ENCODE measurements around the gene FBXO8.
A peak's percentile ranks its signal among the peaks of the same experiment; 100 is the strongest.

The FBXO8 gene

DNA sequence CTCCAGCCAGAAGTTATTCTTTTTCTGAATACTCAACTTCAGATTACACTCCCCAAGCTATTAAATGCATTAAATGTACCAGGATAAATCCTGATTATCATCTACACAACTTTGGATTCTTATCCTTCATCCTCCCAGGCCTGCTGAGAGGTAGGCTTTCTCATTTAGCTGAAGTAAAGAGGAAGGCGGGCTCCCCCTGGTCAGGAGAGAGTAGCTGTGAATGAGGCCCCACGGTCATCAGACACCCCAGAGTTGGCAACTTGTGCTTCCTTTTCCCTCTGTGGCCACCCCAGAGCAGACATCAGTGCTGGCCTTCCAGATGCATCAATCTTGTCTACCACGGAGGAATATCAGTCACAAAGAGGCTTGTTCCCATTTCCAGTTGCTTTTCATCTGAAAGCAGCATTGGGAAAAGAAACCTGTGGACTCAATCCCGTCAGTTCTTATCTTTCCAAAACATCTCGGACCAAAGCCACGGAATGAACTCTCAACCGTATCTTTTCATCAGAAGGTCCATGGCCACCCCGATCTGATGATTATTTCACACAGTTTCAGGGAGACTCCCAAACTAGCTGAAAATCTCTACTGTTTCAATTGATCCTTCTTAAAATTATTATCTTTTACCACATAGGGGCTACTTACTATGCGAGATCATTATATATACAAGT is 79.2 kb downstream of the FBXO8 start:
- no peak for DNase-seq

DNA sequence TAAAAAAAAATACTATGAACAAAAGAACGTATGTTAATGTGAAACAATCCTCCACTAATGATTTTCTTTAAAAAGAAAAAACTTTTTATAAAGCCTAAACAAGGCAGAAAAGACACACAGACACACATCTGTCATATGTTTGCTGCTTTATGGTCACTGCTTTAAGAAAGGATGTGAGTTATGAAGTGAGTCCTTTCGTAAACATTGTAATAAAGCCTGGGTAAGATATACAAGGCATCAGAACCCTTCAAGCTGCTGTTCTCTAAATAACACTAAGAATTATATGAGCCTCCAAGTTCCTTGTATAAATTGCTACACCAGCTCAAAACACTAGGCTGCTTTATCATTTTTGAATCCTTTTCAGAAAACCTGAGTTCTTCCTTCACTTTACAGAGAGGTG is 81.6 kb downstream of the FBXO8 start:
- DNase-seq, result no peak

- DNase-seq, result no peak
Measured at GRCh38 chr4:174199735-174200134, 83.7 kb downstream of the FBXO8 start.

DNA sequence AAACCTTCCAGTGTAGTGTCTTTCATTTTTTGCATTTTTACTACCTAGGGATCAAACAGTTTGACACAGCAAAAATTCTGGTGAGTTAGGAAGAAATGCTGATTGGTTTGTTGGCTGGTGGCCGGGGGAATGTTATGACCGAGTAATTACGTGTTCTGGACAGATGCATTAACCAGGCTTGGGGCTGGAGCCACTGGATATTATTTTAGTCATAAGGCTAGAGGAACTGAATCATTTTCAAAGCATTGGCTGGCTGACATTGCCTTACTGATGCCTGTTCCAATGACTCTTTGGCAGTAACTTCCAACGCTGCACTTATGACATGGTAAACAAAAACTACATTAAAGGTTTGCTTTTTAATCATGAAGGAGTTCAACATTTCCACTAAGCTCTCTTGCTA is 84.6 kb downstream of the FBXO8 start:
- DNase-seq, result peak; percentile 47

DNA sequence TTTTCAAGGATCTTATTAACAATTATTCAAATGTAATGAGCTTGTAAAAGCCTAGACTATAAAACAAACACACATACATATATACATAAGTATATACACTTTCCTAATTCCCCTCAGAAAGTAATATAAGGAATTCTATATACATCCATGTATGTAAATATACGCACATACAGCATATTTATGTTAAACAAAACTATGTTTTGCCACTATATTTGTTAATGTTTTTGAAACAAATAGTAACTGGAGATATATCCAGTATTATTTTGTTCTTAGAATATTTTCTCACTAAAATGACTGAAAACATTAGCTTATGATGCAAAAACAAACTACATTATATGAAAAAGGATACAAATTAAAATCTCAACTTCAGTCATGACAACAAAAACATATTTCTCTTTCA is 85.1 kb downstream of the FBXO8 start:
- no peak for DNase-seq

- no peak for DNase-seq
Measured at GRCh38 chr4:174193438-174194374, 89.8 kb downstream of the FBXO8 start.

DNA sequence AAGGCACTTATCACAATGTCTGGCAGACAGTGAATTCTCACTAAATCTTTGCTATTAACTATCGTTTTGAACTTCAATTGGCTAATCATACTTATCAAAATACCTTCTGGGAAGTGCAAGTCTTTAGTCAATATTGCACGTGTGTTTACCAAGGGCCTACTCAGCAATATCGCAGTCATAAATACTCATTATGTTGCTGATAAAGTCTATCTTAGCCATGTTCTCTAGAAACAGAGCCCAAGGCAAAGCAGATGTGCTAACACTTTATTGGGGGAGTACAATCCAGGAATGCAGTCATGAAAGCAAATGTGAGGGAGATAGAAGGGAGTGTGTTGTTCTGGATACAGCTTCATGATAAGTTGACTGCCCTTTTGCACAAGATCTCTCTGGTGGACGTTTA is 90.5 kb downstream of the FBXO8 start:
- no peak for DNase-seq

DNA sequence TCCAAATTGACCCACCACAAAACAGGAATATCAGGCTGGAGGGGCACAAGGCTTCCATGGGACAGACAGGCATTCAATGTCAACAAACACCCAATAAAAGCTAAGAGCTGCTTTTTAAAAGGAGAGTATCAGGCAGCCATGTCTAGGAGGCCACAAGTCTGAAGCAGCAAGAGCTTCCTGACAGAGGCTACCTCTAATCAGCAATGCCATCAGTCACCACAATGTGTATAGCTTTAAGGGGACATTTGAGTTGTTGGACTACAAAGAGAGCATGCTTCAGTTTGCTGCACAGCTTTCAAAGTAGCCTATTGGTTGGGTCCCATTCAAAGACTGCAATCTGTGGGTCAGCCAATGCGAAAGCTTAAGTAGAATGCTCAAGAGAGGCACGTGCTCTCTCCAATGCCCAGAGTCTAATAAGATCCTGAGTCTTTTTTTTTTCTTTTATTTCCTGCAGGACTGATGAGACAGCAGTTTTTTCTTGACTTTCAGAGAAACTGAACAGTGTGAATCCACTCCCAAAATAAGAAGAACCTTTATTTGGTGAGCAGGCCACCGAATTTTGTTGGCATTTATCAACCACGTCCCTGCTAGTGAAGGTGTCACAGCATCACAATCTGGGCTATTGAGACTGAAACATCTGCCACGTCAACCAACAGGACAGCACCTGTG is 92.5 kb downstream of the FBXO8 start:
- no peak for DNase-seq

DNA sequence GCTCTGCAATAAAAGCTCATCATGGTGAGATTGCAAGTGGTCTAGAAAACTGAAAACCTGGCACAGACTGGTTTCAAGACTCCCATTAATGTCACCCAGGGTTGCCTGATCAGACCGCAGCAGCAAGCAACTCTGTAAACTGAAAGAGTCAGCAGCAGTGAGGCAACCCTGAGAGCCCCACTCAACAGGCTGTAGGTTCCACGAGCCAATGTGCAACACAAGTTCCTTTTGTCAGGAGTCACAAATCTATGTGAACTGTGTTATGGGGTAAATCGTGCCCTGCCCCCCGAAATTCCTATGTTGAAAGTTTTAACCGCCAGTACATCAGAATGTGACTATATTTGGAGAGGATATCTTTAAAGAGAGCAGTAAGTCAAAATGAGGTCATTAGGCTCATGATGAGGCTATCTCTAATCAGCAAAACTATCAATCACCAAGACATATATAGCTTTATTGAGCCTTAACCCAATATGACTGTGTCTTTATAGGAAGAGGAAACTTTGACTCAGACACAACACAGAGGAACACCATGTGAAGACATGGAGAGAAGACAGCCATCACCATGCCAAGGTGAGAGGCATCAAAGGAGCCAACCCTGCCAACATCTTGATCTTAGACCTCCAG is 94.0 kb downstream of the FBXO8 start:
- DNase-seq, result no peak
